ENCODE results near the gene IP6K3.

The IP6K3 gene

GRCh38 chr6:33774774-33775173 lies 28.1 kb upstream of the IP6K3 start:
- Histone ChIP-seq H3K27ac (ENCODE audit: low read depth, low read length) (no peak overlapping the region), H3K36me3 (ENCODE audit: control insufficient read depth, low read length) (peaks cover 71% of the 10 kb centered on the region), H3K4me2 (ENCODE audit: low read length) (no peak overlapping the region), H3K4me3 (ENCODE audit: low read length) (no peak overlapping the region), H3K79me2 (ENCODE audit: control insufficient read depth, low read length) (no peaks in the 10 kb centered on the region), H3K4me1 (ENCODE audit: control insufficient read depth, low read length) (peaks cover 4% of the 10 kb centered on the region; the same call in 1 of the 2 replicates), H3K27me3 (ENCODE audit: control insufficient read depth, low read length) (no peaks in the 10 kb centered on the region), H3F3A (ENCODE audit: control insufficient read depth, insufficient read depth) (no peaks in the 10 kb centered on the region; the same call in 1 of the 2 replicates), H3K9me3 (ENCODE audit: control insufficient read depth, insufficient read depth, low read length) (no peaks in the 10 kb centered on the region), H3K9me2 (replicated peaks; ENCODE audit: control insufficient read depth, low read length) (no peaks in the 10 kb centered on the region), H4K20me1 (ENCODE audit: control insufficient read depth, insufficient read depth, low read depth, low read length) (no peaks in the 10 kb centered on the region)
- TF ChIP-seq CTCF (IDR thresholded peaks at IDR 0.05; ENCODE audit: low read depth, low read length, poor library complexity, severe bottlenecking): no peak
- no peak for TF ChIP-seq EZH2phosphoT487 (IDR thresholded peaks at IDR 0.05; ENCODE audit: borderline replicate concordance, low read length)

GRCh38 chr6:33772902-33773472 lies 26.3 kb upstream of the IP6K3 start:
- H3K27ac ChIP-seq (ENCODE audit: low read depth, low read length): no peak overlapping the region
- no peak overlapping the region for H3K4me2 ChIP-seq (ENCODE audit: low read length)
- H3K79me2 ChIP-seq (ENCODE audit: control insufficient read depth, low read length): no peaks in the 10 kb centered on the region
- no peaks in the 10 kb centered on the region for H3K9me3 ChIP-seq (ENCODE audit: control insufficient read depth, insufficient read depth, low read length)
- H4K20me1 ChIP-seq (ENCODE audit: control insufficient read depth, insufficient read depth, low read depth, low read length): no peaks in the 10 kb centered on the region
- no peaks in the 10 kb centered on the region for H3K9me2 ChIP-seq (replicated peaks; ENCODE audit: control insufficient read depth, low read length)
- no peak for TF ChIP-seq EZH2phosphoT487 (IDR thresholded peaks at IDR 0.05; ENCODE audit: borderline replicate concordance, low read length)
- TF ChIP-seq CTCF (IDR thresholded peaks at IDR 0.05; ENCODE audit: low read depth, low read length, poor library complexity, severe bottlenecking): no peak
- no peaks in the 10 kb centered on the region for H3K27me3 ChIP-seq (ENCODE audit: control insufficient read depth, low read length)
- peaks cover 53% of the 10 kb centered on the region for H3K36me3 ChIP-seq (ENCODE audit: control insufficient read depth, low read length)
- no peak overlapping the region for H3K4me3 ChIP-seq (ENCODE audit: low read length)
- H3F3A ChIP-seq (ENCODE audit: control insufficient read depth, insufficient read depth): no peaks in the 10 kb centered on the region; the same call in 1 of the 2 replicates
- H3K4me1 ChIP-seq (ENCODE audit: control insufficient read depth, low read length): peaks cover 7% of the 10 kb centered on the region

DNA sequence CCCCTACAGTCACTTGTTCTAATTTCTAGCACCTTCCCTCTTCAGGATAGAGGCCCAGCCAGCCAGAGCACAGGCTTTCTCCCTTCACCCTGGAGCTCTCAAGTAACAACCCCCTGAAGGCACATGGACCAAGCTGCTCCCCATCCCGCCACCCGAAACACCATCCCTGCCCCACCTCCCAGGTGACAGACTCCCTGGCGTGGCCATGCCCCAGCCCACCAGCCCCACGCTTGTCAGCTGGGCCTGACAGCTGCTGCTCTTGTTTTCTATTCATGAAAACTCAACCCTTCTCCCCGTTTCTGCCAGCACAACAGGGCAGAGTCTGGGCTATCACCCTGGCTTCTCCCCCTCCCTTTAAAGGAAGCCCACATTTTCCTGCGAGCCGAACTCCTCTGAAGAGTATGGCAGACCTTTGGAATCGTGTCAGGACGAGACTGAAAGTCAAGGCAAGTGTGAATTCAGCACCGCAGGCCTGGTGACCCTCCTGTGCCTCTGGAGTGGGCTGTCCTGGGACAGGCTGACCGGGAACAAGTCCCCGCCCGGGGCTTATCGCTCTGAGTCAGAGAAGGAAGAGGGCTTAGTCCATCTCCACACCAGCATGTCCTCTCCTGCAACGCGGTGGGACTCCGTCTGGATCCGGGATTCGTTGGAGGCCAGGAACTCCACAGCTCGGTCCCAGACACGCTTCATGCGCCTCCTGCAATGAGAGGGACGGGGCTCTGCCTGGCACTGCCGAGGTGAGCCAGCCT lies 25.6 kb upstream of the IP6K3 start:
- H3K27ac ChIP-seq (ENCODE audit: low read depth, low read length): no peak overlapping the region
- H3K27me3 ChIP-seq (ENCODE audit: control insufficient read depth, low read length): no peaks in the 10 kb centered on the region
- no peaks in the 10 kb centered on the region; the same call in 1 of the 2 replicates for H3F3A ChIP-seq (ENCODE audit: control insufficient read depth, insufficient read depth)
- H3K9me3 ChIP-seq (ENCODE audit: control insufficient read depth, insufficient read depth, low read length): no peaks in the 10 kb centered on the region
- H3K4me2 ChIP-seq (ENCODE audit: low read length): no peak overlapping the region
- no peaks in the 10 kb centered on the region for H3K9me2 ChIP-seq (replicated peaks; ENCODE audit: control insufficient read depth, low read length)
- peaks cover 46% of the 10 kb centered on the region for H3K36me3 ChIP-seq (ENCODE audit: control insufficient read depth, low read length)
- H4K20me1 ChIP-seq (ENCODE audit: control insufficient read depth, insufficient read depth, low read depth, low read length): no peaks in the 10 kb centered on the region
- TF ChIP-seq CTCF (IDR thresholded peaks at IDR 0.05; ENCODE audit: low read depth, low read length, poor library complexity, severe bottlenecking): no peak
- no peak for TF ChIP-seq EZH2phosphoT487 (IDR thresholded peaks at IDR 0.05; ENCODE audit: borderline replicate concordance, low read length)
- H3K4me1 ChIP-seq (ENCODE audit: control insufficient read depth, low read length): peaks cover 7% of the 10 kb centered on the region
- H3K79me2 ChIP-seq (ENCODE audit: control insufficient read depth, low read length): no peaks in the 10 kb centered on the region
- H3K4me3 ChIP-seq (ENCODE audit: low read length): no peak overlapping the region

All from DOHH2 (cell line).